Measurements from ENCODE around the gene TMEM150B. TPM values are rescaled to one million over a fixed set of nuclear protein-coding genes. Genes with fewer than 3 reads are reported as not detected.

TMEM150B gene
- polyA plus RNA-seq, 1 donor from 2014 or later: not detected

DNA sequence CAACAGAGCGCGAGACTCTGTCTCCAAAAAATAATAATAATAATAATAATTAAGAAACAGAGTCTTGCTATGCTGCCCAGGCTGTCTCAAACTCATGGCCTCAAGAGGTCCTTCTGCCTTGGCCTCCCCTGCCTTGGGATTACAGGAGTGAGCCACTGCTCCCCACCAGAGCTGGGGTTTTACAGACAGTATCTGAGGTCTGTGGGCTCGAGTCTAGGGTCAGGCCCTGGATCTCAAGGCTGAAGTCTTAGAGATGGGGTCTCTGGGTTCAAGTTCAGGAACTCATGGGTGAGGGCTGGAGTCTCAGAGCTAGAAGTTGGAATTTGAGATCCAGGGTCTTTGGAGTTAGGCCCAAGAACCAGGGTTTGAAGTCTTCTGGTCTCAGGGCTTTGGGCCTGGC is 41.6 kb upstream of the TMEM150B start:
- Histone ChIP-seq H3K4me2 (ENCODE audit: low read length) (no peak overlapping the region), H3K4me3 (ENCODE audit: low read length) (no peak overlapping the region), H3K27me3 (ENCODE audit: insufficient read depth, low read depth, low read length) (peaks cover 35% of the 10 kb centered on the region), H4K20me1 (ENCODE audit: insufficient read depth) (no peaks in the 10 kb centered on the region), H3K9me2 (ENCODE audit: insufficient read depth, low read length) (no peaks in the 10 kb centered on the region), H3K27ac (ENCODE audit: low read length) (no peak overlapping the region), H3K9ac (ENCODE audit: low read length) (no peak overlapping the region), H2AFZ (ENCODE audit: low read depth, low read length) (no peak overlapping the region), H3F3A (ENCODE audit: insufficient read depth, low read length, poor library complexity, severe bottlenecking) (no peaks in the 10 kb centered on the region), H3K36me3 (ENCODE audit: insufficient read depth, low read length) (no peaks in the 10 kb centered on the region), H3K9me3 (ENCODE audit: low read length) (no peaks in the 10 kb centered on the region), H3K79me2 (replicated peaks; ENCODE audit: insufficient read depth, low read length) (no peaks in the 10 kb centered on the region)
- no peak for TF ChIP-seq TAF1 (IDR thresholded peaks at IDR 0.05; ENCODE audit: low read depth)
- no peak for TF ChIP-seq RAD21 (conservative IDR thresholded peaks at IDR 0.05)
- no peak for TF ChIP-seq MXI1 (conservative IDR thresholded peaks at IDR 0.05; ENCODE audit: poor library complexity, severe bottlenecking)
- TF ChIP-seq SMC3 (conservative IDR thresholded peaks at IDR 0.05; ENCODE audit: poor library complexity): no peak
- TF ChIP-seq EZH2 (IDR thresholded peaks at IDR 0.05; ENCODE audit: borderline replicate concordance, insufficient read depth, low read length, poor library complexity, severe bottlenecking): no peak
- TF ChIP-seq, protein P1, sequence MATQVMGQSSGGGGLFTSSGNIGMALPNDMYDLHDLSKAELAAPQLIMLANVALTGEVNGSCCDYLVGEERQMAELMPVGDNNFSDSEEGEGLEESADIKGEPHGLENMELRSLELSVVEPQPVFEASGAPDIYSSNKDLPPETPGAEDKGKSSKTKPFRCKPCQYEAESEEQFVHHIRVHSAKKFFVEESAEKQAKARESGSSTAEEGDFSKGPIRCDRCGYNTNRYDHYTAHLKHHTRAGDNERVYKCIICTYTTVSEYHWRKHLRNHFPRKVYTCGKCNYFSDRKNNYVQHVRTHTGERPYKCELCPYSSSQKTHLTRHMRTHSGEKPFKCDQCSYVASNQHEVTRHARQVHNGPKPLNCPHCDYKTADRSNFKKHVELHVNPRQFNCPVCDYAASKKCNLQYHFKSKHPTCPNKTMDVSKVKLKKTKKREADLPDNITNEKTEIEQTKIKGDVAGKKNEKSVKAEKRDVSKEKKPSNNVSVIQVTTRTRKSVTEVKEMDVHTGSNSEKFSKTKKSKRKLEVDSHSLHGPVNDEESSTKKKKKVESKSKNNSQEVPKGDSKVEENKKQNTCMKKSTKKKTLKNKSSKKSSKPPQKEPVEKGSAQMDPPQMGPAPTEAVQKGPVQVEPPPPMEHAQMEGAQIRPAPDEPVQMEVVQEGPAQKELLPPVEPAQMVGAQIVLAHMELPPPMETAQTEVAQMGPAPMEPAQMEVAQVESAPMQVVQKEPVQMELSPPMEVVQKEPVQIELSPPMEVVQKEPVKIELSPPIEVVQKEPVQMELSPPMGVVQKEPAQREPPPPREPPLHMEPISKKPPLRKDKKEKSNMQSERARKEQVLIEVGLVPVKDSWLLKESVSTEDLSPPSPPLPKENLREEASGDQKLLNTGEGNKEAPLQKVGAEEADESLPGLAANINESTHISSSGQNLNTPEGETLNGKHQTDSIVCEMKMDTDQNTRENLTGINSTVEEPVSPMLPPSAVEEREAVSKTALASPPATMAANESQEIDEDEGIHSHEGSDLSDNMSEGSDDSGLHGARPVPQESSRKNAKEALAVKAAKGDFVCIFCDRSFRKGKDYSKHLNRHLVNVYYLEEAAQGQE (IDR thresholded peaks at IDR 0.05; ENCODE audit: borderline replicate concordance): no peak
- TF ChIP-seq EP300 (conservative IDR thresholded peaks at IDR 0.05; ENCODE audit: poor library complexity, severe bottlenecking): no peak
- no peak for TF ChIP-seq POLR2AphosphoS5 (IDR thresholded peaks at IDR 0.05)
- TF ChIP-seq, protein P2, sequence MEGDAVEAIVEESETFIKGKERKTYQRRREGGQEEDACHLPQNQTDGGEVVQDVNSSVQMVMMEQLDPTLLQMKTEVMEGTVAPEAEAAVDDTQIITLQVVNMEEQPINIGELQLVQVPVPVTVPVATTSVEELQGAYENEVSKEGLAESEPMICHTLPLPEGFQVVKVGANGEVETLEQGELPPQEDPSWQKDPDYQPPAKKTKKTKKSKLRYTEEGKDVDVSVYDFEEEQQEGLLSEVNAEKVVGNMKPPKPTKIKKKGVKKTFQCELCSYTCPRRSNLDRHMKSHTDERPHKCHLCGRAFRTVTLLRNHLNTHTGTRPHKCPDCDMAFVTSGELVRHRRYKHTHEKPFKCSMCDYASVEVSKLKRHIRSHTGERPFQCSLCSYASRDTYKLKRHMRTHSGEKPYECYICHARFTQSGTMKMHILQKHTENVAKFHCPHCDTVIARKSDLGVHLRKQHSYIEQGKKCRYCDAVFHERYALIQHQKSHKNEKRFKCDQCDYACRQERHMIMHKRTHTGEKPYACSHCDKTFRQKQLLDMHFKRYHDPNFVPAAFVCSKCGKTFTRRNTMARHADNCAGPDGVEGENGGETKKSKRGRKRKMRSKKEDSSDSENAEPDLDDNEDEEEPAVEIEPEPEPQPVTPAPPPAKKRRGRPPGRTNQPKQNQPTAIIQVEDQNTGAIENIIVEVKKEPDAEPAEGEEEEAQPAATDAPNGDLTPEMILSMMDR (IDR thresholded peaks at IDR 0.05; ENCODE audit: poor library complexity, severe bottlenecking): no peak

- TF ChIP-seq POLR2AphosphoS5 (IDR thresholded peaks at IDR 0.05): no peak
- TF ChIP-seq, protein P2 (IDR thresholded peaks at IDR 0.05; ENCODE audit: poor library complexity, severe bottlenecking): no peak
- no peak for TF ChIP-seq EP300 (conservative IDR thresholded peaks at IDR 0.05; ENCODE audit: poor library complexity, severe bottlenecking)
- TF ChIP-seq RAD21 (conservative IDR thresholded peaks at IDR 0.05): no peak
- no peak for TF ChIP-seq EZH2 (IDR thresholded peaks at IDR 0.05; ENCODE audit: borderline replicate concordance, insufficient read depth, low read length, poor library complexity, severe bottlenecking)
- no peak for TF ChIP-seq TAF1 (IDR thresholded peaks at IDR 0.05; ENCODE audit: low read depth)
- TF ChIP-seq MXI1 (conservative IDR thresholded peaks at IDR 0.05; ENCODE audit: poor library complexity, severe bottlenecking): no peak
- TF ChIP-seq, protein P1 (IDR thresholded peaks at IDR 0.05; ENCODE audit: borderline replicate concordance): no peak
- no peak for TF ChIP-seq SMC3 (conservative IDR thresholded peaks at IDR 0.05; ENCODE audit: poor library complexity)
- H3K4me3 ChIP-seq (ENCODE audit: low read length): no peak overlapping the region
- H3K79me2 ChIP-seq (replicated peaks; ENCODE audit: insufficient read depth, low read length): no peaks in the 10 kb centered on the region
- H3F3A ChIP-seq (ENCODE audit: insufficient read depth, low read length, poor library complexity, severe bottlenecking): no peaks in the 10 kb centered on the region
- no peaks in the 10 kb centered on the region for H3K36me3 ChIP-seq (ENCODE audit: insufficient read depth, low read length)
- no peak overlapping the region for H3K27ac ChIP-seq (ENCODE audit: low read length)
- H4K20me1 ChIP-seq (ENCODE audit: insufficient read depth): no peaks in the 10 kb centered on the region
- no peak overlapping the region for H2AFZ ChIP-seq (ENCODE audit: low read depth, low read length)
- no peak overlapping the region for H3K9ac ChIP-seq (ENCODE audit: low read length)
- no peaks in the 10 kb centered on the region for H3K9me2 ChIP-seq (ENCODE audit: insufficient read depth, low read length)
- H3K9me3 ChIP-seq (ENCODE audit: low read length): no peaks in the 10 kb centered on the region
- no peak overlapping the region for H3K4me2 ChIP-seq (ENCODE audit: low read length)
- H3K27me3 ChIP-seq (ENCODE audit: insufficient read depth, low read depth, low read length): peaks cover 31% of the 10 kb centered on the region
These were observed 40.8 kb upstream of the TMEM150B start for GRCh38 chr19:55365964-55366363.

All from neural cell (in vitro differentiated cells).